Glomerular endothelial cell (primary cell): ENCODE results near the gene FAM72C. TPM values are rescaled to one million over a fixed set of nuclear protein-coding genes. Genes with fewer than 3 reads are reported as not detected.
"Not testable (repeated sequence)": the region's sequence is repeated elsewhere in the genome, so short reads cannot be mapped to it uniquely, and the experiment has no call there.

Experiments
- DNase-seq: peaks from one replicate; pipeline ENCODE4 v3.0.0-alpha.2; 2011; ENCODE audit warnings: low read depth, low spot score; ENCODE audit errors: extremely low read depth
- total RNA-seq: library from RNA; depleted of rRNA; stranded (reverse); fragments of >200 nt; gene quantifications from 2 replicates; pipeline ENCODE4 v1.2.3, GENCODE V29; 2015

The FAM72C gene
- total RNA-seq: 0.05 and 1.4 TPM in 2 replicates

DNA sequence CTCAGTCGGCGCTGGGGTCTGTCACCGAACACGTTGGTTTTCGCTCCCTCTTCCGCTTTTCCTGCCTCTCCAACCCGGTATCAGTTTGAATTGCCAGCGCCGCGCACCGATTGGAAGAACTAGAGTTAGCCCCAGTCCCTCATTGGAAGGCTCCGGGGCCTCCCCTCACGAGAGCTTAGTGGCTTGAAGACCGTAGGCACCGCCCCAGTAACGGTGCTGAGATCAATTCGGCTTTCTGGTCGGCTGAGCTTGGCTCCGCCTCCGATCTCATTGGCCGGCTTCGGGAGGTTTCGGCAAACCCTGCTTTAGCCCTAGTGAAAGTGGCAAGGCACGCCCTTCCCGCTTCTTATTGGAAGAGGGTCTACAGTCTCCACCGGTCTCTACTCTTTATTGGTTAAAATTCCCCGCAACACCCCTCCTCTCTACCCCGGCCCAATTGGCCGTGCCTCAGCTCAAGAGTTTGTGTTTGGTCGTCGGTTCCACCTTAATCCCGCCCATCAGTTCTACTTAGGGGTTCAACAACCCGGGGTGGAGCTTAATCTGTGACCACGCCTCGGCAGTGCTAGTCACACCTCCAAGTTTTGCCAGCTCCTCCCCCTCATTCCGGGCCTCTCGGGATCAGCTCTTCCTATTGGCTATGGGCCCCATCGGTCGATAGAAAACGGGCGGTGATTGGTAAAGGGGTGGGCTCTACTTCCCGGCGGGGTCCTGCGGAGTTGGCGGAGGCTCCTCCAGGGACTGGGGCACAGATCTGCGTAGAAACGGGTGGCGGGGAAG lies at the start of gene FAM72C:
Gene FAM72C, minus strand, starts transcription at position 63 of the 777 bp plus-strand sequence. CDS start 845 bp downstream, outside the sequence.
- not testable (repeated sequence) for DNase-seq

DNA sequence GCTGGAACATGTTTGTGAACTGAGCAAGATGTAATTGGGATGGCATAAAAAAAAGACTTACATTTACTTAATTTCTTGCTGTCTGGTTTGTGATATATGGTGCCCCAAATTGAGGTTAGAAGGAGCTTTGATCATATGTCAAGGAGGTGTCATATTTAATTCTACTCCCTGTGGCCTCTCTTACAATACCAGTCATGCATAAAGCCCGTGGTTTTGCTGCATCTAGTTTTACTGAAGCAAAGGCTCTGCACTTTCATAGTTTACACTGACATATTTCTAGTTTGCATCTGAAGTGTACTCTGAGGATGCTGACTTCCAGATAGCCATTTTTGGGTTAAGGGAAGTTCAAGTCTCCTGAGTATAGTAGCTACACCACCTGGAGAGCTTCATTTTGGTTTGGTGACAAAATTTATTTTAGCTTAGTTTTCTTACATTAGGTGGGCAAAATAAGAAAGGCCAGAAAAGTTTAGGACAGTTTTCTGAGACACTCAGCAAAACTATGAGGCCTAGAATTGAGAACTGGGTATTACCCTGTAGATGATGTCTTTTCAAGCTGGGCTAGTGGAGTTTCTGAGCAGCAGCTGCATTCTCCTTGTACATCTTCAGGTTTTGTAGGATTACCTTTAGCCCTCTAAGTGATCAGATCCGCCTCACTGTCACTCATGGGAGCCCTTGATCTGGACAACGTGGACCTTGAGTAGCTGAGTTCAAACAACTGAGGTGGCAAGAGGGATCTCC lies 48.4 kb upstream of the FAM72C start:
- DNase-seq: not testable (repeated sequence)

DNA sequence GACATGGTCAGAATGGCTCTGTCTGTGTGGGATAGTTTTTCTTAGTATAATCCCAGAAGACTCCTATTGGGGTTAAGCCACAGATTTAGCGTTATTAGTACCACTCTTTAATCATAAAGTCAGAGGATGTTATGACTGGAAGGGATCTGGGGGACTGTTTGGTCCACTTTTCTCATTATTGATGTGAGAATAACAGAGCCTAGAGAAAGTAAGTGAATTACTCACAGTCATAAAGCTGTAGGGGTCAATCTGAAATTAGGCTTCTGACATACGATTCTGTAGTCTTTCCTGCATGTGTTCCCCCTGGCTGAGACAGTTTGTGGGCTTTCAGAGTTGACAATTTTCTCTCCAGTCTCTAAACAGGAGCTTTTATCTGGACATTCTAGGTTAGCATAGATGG lies 47.3 kb upstream of the FAM72C start:
- not testable (repeated sequence) for DNase-seq

DNA sequence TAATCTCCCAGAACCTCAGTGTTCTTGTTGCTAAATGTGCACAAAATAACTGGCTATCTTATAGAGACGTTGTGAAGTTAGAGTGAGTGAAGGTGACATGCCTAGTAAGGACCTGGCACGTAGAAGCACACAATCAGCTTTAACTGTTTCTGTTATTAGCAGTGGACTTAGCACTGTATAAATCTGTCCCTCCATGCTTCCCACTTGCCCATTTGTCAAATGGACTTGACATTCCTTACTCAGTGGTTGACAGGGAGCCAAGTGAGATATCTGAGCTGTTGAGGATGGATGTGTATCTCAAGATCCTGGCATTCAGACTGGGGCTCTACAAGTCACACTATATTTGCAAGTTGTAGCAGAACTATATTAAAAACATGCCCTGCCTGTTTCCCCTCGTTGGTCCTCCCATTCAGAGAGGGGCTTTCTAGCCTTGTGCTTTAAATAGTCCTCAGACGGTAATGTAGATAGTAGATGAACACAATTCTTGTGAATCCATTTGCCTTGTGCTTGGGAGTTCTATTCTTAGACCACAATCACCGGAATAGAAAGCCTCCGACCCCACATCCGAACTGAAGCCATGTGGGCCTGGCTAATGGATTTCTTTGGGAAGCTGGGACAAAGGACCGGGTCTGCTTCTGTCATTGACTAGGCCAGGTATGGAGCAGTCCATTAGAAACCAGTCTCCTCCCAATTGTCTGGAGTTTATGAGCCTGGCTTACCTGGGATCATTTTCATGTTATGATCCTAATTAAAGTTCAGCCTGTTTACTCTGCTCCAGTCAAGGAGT lies 43.6 kb upstream of the FAM72C start:
- DNase-seq: not testable (repeated sequence)

DNA sequence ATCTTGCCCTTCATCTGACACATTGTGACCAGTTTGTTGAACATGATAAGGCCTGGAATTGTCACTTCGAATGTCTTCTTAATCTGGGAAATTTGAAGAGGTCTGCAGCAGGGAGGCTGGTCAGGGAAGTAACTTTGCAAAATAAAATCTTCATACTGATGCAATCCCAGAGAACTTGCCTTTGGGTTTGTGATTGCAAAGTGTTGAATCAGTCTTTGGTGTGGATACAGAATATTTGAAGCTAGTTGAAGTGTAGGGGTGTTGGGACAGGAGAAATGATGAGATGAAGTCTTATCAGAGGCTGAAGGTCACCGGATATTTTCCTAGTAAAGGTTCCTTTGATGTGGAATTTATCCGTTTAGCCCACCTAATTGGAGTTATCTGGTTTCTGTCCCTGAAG lies 42.7 kb upstream of the FAM72C start:
- DNase-seq: not testable (repeated sequence)

DNA sequence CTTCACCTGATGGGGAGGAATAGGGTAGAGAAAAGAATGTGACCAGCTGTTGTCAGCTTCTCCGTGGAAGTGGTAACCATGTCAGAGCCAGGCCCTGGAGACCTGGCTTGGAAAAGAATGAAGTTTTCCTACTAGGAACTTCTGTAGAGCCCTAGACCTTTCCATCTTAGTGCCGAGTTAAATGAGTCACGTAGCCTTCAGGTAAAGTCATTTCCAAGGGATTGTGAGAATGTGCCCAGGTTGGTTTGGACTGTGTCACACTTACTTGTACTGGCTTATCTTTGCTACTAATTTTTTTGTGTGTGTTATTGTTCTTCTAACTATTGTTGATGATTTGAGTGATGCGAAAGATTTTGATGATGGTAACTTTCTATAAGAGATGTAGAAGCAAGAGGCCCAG lies 42.3 kb upstream of the FAM72C start:
- not testable (repeated sequence) for DNase-seq

DNA sequence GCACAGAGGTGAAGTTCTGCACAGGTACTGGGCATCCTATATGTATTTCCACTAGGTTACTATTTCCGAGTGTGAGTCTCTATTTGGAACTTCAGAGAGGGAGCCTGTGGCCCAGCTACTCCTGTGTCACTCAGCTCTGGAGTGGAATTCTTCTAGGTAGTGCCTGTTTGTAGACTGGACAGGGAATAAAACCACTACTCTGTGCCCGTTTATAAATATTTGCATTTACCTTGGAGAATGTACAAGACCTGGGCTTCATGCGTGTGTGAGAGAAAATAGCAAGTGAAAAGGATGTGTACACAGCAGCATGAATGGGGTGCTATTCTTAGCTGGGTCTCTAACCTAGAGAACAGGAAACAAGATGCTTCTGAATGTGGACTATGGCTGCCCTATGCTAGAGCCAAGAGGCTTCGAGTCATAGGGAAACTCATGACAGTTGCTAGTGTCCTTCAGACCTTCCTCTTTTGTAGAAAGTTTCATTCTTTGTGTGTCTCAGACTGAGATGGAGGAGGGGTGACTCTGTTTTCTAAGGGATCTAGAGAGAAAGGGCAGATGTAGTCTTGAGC lies 40.5 kb upstream of the FAM72C start:
- not testable (repeated sequence) for DNase-seq

DNA sequence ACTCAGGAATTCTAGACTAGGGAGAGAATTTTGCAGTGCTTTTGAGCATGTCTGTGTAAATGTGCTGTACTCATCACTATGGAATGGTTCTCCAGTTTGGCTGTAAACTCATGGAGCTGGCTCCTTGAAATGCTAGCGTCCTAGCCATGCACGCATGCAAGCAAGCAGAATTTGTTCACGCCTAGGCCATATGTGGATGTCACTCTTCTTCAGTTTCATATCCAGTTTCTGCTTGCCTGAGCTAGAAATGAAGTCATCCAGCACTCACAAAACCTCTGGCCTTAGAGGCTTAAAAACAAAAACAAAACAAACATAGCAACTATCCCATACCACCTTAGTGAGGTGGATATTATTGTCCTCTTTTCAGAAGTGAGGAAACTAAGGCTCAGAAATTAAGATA lies 37.6 kb upstream of the FAM72C start:
- not testable (repeated sequence) for DNase-seq

DNA sequence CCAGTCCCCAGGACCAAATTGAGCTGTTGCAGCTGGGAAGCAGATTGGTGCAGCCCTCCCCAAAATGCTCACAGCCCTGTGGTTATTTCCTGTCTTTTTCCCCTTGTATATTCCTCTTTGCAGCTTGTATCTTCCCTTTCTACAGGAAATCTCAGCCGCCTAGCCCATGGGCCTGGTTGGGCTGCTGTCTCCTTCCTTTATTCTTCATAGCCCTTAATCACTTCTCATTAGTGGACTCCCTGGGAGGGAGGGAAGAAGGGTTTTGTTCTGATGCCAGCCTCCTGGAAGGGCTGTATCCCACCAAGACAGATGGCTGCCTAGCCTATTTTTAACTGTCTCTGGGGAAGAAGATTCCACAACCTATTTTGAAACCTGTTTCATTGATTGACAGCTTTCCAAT lies 32.5 kb upstream of the FAM72C start:
- DNase-seq: not testable (repeated sequence)

DNA sequence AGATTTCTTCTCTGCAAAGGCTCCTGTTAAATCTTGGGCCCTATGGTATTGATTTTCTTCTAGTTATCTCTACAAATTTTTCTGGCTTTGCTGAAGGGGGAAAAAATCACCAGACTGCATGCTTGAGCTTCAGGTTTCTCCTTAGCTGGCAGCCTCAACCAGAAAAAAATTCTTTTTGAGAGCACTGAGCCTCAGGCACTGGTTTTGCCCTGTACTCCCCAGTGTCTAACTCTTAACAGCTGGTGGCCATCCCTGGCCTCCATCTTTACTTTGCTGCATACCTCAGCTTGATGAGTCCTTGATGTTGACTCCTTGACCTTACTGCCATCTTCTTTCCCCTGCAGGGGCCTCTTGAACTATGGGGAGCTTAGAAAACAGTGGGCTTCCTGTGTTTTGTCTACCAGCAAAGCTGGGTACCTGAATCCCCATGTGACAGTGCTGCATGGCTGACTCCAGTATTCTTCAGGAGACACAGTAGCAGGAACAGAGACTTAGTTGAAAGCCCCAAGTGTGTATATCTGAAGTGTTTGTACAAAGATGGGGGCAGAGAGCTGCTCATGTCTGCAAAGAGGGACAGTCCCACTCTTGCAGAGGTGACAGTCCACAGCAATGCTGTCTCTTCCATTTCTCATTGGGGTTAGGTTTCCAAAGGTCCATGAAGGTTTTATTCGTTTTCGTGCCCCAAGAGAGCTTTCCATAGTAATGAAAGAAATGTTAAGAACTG lies 31.7 kb upstream of the FAM72C start:
- DNase-seq: not testable (repeated sequence)

DNA sequence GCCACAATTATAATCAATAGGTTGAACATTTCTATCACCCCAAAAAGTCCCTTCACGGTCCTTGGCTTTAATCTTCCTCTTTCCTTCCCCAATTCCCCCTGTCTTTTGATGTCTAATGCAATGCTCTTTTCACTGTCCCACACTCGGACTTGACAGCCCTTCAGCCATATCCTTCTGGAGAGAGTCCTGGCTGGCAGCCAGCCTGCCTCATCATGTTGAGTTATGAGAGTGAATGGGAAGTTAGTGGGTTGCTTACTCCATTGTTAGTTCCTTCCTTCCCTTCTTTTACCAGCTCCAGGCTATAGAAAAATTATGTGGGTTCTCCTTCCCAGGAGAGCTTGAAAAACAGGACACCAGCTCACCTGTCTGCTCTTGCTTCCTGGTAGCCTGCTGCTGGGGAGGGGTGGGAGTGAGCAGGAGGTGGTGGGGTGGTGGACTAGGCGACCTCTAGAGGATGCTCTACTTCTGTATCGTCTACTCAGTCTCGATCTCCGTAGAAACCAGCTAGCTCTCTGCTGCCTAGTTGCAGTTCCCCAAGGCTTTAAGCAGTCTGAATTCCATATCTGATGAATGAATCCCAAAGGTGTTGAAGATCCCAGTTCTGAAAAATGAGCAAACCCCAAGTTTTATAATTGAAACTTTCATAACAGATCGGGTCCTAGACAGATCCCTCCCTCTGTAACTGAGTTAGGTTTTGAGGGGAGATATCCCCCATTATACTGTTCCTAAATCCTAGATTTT lies 30.5 kb upstream of the FAM72C start:
- DNase-seq: not testable (repeated sequence)

DNA sequence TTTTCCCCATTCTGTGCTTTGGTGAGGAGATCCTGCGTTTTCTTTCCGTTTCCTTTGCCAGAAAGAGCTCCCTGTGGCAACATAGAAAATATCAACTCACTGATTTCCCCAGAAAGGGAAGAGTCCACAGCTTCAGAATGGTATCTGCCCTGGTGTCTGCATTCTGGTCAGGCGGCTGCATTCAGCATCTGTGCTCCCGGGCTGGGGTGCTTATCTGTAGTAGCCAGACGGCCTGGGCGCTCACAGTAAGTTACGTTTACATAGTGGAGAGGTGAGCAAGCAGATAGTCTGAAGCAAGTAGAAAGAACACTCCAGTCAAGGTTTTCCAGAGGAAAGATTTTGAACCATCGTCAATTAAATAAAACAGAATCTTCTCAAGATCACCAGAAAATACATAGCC lies 29.3 kb upstream of the FAM72C start:
- not testable (repeated sequence) for DNase-seq

DNA sequence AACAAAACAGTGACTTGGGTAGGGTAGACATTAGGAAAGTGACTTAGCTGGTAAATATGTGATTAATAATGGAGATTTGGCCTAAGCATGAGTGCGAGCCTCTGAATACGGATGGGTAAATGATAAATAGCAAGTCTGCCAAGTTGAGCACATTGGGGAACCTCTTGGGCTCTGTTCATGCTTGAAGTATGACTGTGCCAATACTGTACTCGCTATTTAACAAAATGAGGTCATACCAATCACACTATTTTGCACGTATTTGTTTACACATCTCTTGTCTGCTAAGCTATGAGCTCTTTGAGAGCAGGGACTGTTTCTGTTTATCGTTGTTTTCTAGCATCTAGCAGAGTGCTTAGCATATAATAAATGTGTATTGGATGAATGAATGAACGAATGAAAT lies 24.2 kb upstream of the FAM72C start:
- not testable (repeated sequence) for DNase-seq

DNA sequence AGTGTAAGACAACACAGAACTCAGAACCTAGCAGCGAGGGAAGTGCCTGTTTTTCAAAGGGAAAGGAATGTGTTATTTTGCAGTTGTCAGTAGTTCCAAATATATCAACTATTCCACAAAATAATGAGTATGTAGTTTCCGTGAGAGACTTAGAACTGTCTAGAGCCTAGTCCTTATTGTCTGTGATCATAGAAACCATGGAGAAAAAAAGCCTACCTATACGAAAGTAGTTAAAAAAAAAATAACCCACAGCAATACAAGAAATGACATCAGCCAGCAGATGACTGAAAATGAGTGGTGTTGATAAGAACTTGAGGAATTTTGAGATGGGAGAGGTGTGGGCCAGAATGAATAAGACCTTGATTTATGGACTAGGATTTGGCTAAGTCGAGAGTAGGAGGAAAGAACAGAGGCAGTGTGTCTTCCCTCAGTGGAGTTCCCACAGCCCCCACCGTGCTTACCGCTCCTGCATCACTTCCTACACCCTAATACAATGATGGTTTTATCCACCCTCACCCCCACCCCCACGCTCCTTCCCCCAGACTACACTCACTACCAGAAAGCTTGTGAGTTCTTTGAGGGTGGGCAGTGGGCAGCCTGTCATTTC lies 21.6 kb upstream of the FAM72C start:
- DNase-seq: not testable (repeated sequence)

DNA sequence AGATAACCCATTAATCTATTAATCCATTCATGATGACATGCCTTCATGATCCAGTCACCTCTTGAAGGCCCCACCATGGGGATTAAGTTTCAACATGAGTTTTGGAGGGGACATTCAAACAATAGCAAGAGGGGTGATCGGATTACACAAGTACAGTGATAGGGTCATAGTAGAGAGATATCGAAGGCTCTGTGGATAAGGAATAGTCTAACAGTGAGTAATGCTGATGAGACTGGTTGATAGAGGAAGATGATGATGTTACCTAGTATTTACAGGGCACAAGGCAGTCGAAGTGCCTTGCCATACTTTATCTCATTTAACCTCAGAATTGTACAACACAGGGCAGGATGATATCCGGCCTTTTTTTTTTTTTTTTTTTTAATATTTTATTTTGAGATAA lies 18.9 kb upstream of the FAM72C start:
- not testable (repeated sequence) for DNase-seq

DNA sequence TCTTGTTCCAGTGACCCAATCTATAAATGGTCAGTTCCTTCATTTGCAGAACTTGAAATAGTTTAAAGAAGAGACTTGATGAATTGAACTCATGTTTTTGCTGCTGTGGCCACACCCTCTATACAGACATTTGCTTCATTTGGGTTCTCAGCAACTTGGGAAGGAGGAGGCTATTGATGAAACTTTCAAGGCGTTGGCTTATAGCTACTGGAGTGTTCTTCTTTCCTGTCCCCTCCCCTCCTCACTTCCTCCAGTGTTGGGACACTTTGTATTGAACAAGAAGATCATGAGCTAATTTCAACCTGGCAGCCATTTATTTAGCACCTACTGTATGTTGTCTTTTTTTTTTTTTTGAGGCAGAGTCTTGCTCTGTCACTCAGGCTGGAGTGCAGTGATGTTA lies 17.9 kb upstream of the FAM72C start:
- DNase-seq: not testable (repeated sequence)

DNA sequence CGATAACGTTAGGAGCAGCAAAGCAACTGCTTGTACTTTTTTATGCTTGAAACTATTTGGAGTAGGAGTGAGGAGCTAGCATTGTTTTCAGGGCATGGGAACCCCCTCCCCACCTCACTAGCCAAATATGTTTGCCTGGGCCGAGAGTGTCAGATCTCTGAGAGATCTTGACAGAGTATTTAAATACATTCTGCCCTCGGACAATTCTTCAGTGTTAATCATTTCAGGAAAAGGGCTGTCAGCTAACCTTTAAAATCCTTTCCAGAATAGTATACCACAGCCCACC lies 17.6 kb upstream of the FAM72C start:
- not testable (repeated sequence) for DNase-seq

DNA sequence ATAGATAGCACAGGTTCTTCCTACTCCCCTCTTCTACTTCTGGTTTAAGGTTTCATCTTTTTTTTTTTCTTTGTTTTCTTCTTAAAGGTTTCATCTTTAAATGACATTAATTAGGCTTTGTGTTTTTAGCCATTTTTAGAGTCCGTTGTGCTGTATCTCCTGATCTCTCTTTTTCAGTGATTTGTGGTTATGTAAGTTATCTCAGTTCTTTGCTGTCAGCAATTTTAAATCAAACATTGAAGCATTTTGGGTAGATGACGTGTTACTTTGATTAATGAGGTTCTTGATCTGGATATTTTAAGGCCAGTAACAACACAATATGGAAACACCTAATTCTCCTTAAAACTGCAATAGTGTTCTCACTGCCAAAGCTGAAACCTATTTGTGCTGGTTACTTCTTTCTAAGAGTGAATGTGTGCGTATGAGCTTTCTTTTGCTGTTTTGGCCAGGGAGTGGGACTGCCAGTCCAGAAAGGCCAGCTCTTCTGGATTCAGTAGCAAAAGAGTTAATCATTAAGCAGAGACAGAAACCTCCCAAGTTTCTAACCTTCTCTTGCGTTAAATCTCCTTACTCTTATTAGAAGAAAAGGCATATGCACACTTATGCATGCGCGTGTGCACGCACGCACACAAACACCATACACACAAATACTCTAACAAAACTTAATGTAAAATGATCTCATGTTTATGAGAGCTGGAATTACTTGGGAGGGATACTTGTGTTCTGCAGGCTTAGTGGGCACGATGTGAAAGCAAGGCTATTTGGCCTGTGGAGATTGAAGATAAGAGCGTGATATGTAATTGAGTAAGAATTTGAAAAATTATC lies 17.0 kb upstream of the FAM72C start:
- not testable (repeated sequence) for DNase-seq
